ENCODE measurements around the gene ACTBL2. TPM values are rescaled to one million over a fixed set of nuclear protein-coding genes. Genes with fewer than 3 reads are reported as not detected.
"Not testable (repeated sequence)": the region's sequence is repeated elsewhere in the genome, so short reads cannot be mapped to it uniquely, and the experiment has no call there.

ACTBL2 gene
- total RNA-seq (2014; rRNA removed; shearing (Covaris generic)) = 6.7 and 7.0 TPM in 2 replicates

DNA sequence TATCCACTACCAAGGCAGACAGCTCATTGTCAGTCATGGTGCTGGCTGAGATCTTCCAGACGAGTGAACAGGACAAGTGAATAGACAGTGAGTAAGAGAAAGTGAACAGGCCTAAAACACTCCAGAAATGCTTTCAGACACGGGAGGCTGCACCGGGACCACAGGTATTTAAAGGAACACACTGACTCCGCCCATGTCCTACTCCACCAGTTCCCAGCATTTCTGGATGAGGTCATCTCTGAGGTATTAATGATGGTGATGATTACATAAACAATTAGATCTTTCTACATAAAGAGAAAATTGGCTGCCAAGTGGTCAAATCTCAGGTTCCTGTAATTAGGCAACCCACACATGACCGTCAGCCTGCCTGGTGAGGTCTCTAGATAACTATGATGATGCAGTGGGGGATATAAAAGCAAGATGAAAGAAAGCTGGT, at the start of gene ACTBL2:
ACTBL2 (minus strand) TSS at position 141 of the 436 bp plus-strand sequence; CDS start at position 37, 104 bp downstream.
- peak; percentile 76 for DNase-seq (ENCODE audit: low spot score)

DNA sequence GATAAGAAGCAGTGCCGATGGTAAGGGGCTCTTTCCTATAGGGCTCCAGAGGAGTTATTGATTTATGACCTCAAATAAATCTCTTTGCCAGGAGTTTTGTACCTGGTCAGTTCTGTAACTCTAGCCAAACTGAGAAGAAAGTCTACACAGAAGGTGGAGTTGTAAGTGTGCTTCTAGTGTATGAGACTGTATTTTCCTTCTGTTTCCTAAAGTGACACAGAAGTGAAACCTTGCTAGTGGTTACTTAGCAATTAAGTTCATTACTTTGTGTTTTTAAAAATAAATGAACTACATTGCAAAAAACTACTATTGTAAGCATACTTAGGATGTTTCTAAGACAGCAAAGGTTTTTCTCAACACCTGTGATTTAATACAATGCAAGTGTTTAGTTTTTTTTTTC, 48.7 kb upstream of the ACTBL2 start:
- no peak for DNase-seq (ENCODE audit: low spot score)

DNA sequence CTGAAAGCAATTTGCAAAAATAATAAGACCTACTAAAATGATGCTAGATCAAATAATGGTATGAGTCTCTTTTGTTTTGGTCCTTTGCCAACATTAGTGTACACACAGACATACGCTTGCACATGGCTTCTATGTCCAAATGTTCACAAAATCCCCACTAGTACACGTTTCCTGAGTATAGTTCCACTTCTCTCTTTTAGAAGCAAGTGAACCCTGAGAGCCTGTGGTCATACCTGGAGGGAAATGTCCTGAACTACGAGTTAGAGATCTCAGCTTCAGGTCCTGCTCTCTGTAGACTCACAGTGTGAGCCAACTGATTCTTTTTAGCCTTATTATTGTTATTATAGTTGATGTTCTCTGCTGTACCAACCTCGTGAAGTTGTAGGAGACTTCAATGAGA, 47.3 kb upstream of the ACTBL2 start:
- DNase-seq (ENCODE audit: low spot score) = no peak

DNA sequence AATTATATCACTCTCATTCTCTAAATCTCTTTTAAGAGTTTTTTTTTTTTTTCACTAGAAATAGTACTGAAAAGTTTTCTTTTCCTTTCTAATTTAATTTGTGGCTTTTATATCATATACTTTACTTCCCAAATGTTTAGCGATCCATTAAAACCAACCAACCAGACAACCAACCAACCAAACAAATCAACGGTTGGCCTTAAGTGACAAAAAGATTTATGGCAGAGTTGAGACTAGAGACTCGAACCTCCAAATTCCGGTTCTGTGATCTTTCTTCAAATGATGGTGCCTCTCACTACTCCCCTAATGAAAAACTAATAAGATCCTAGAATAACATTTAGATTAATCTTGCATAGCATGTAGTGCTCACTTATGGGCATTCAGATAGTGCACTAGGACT, 45.3 kb upstream of the ACTBL2 start:
- no peak for DNase-seq (ENCODE audit: low spot score)

DNA sequence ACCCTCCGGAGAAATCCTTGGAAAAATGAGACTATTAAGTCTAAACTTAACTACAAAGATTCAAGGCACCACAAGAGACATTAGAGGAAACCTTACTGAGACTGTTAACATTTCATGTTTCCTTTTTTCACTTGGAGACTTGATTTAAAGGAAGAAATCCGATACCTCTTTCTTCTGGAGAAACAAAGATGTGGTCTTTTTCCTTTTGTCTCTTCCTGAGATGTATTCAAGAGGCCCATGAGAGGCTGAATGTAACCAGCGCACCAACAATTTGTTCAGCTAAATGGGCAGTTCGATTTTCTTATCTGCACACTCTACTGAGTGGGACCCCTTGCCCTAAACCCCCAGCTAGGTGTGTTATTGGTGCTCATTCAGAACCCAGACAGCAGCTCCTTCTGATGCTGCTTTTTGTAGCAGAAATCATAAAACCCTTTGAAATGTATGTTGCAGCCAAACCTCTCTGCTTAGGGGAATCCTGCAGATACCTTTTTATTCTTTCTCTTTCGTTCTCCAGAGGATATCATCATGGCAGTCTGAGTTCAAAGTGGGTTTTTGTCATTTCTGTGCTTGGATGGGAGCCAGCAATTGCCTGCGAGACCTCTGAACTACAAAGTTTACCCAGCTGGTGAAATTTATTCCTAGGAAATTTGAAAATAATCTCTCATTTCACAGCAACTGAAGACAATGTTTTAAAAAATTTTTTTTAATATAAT, 41.9 kb upstream of the ACTBL2 start:
- no peak for DNase-seq (ENCODE audit: low spot score)

DNA sequence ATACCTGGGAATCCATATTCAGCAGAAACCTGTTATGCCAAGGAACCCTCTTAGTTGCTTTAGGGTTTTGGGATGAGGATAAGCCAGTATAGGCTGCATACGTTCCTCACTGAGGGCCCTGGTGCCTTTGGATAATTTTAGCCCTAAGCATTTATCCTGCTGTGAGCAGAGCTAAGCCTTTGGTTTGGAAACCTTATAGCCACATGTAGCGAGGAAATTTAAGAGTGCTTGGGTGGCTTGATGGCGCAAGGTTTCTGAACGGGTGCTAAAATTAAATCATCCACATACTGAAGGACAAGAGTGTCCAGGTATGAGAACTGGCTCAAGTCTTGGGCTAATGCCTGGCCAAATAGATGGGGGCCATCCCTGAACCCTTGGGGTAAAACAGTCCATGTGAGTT, 39.9 kb upstream of the ACTBL2 start:
- DNase-seq (ENCODE audit: low spot score) = not testable (repeated sequence)

DNA sequence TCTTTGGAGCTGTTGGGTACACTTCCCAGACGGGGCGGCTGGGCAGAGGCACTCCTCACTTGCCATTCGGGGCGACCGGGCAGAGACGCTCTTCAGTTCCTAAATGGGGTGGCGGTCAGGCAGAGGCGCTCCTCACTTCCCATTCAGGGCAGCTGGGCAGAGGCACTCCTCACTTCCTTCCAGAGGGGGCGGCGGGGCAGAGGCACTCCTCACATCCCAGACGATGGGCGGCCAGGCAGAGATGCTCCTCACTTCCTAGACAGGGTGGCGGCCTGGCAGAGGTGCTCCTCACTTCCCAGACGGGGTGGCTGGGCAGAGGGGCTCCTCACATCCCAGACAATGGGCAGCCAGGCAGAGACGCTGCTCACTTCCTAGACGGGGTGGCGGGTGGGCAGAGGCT, 35.8 kb upstream of the ACTBL2 start:
- not testable (repeated sequence) for DNase-seq (ENCODE audit: low spot score)

DNA sequence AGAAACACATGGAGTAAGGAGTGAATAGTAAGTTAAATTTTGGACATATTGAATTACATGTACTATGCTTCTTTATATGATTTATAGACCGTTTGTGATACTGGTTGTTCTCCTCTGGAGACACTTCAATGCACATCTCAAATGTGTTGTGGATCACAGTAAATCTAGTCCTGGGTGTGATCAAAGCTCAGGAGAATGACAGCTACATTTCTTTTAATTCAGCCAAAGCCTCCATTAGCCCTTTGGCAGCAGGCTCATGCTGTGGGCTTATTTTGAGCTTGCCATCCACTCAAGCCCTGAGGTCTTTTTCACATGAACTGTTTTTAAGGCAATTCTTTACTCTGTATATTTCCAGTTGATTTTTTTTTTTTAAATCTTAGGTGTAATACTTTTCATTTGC, 34.6 kb upstream of the ACTBL2 start:
- no peak for DNase-seq (ENCODE audit: low spot score)

DNA sequence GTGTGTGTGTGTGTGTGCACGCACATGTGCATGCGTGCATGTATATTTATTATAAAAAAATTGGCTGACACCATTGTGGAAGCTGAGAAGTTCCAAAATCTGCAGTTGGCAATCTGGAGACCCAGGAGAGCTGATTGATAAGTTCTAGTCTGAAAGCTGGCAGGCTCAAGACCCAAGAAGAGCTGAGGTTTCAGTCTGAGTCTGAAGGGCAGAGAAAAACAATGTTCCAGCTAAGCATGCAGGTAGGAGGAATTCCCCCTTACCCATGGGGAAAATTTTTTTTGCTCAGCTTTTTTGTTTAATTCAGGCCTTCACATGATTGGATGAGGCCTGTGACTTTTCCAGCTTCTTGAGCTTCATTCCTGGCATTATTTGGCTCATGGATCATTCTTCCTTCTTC, 31.2 kb upstream of the ACTBL2 start:
- no peak for DNase-seq (ENCODE audit: low spot score)

DNA sequence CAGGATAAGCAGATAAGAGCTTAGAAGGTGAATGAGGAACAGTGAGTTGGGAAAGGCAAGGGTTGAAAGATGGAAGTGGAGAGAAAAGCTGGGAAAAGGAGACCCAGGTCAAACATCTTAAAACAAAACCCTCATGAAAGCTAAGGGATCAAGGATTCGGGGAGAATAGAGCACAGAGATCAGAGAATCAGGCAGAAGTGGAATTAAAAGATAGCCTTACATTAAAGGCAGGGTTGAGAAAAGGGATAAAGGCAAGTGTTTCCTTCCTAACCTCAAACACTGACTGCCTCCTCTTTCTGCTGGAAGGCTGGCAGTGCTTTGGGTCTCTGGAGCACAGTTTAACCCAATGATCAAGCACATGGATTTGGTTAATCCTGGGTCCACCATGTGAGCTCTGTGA, 28.7 kb upstream of the ACTBL2 start:
- DNase-seq (ENCODE audit: low spot score) = no peak

DNA sequence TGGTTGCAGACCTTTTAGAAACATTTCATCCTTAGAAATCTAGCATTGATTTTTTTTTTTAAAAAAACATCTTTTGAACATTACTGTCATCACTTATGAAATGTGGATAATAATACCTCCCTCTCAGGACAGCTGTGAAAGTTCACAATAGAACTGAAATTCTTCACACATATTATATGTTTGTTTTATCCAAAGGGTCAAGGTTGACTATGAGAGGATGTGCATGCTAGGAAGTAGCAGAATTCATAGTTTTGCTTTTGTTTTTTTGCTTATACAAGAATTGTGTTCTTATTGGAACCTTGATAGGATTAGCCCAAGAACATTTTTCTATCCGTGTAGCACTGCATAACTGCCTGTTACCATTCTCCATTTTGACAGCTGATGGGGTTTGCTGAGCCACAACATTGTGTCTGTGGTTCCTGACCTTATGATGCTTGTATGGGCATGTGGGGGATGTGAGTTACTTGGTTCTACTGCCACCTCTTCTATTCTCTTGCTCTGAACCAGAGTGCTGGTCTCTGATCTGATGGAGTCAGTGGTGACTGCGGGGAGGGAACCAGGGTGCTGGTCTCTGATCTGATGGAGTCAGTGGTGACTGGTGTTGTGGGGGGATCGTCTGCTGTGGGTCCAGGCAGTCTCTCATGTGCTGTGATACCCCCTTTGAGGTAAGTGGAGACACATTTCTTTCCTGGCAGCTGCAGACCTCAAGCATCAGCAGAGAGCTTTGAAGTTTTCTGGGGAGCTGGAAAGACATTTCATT, 27.1 kb upstream of the ACTBL2 start:
- no peak for DNase-seq (ENCODE audit: low spot score)

DNA sequence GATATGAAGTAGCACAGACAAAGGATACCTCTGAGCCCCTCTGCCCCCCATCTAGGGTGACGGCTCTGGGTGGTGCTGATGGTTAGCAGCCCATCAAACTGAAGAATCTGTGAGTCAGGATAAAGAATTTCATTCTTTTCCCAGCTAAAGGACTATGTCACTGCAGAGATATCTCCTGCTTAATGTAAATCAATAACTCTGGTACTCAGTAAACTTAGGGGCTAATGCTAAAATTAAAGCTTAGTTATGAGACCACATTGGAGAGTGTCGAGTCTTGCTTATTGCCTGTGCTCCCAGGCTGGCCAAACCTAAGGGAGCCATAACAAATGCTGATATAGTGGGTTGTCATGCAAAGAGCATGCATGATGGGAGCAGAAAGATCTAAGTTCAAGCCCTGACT, 25.6 kb upstream of the ACTBL2 start:
- DNase-seq (ENCODE audit: low spot score) = no peak

DNA sequence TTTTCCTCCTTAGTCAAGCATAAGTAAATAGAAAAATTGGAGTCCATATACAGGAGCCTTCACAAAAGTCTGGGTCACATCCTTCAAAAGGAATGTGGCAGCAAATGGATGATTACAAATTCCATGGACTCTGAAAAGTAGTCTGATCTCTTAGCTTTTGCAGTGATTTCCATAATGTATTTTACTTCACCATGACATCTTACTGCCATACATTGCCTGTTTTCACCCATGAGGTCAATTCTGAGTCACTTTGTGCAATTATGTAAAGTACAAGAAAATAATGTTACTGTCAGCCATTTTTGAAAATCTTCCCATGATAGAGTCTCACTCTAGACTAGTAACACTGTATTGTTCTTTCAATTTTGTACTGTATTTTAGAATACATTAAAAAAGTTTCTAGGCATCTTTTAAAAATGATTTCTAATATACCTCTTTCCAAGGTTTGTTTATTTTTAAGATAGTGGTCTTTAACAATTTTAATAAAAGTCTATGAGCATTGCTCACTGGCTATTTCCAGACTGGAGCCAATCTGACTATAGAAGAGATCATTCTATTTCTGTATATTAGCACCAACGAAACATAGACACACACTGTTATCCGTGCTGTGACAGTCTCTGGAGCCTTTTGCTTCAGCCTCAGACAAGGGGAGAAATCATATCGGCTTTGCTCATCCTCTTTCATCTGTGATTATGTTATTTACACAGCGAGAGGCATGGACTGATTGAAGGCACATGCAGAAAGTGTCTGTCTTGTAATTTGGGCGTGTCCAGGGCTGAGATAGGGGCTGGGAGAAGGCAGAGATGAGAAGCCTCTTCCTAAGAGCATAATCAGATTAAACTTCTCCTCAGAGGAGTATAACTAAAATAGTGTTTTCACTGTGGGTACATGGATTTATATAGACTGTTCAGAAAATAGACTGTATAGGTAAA, 22.9 kb upstream of the ACTBL2 start:
- DNase-seq (ENCODE audit: low spot score) = no peak

DNA sequence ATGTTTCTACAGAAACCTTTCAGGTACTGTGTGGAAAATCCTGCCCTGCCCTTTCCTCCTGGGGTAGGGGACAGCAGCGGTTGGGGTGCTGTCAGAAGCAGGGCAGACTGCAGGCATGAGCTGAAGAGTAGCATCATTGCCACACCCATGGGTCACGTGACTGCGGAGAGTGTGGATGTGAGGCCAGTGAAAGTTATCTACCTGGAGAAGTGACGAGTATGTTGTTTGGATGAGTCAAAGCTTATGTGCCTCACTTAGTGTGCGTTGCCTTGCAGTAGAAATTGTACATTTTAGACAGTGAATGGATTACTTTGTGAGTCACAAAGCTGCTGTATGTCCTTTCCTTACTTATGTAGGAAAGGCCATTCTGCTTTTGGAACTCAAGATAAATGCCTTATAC, 21.7 kb upstream of the ACTBL2 start:
- DNase-seq (ENCODE audit: low spot score) = no peak

DNA sequence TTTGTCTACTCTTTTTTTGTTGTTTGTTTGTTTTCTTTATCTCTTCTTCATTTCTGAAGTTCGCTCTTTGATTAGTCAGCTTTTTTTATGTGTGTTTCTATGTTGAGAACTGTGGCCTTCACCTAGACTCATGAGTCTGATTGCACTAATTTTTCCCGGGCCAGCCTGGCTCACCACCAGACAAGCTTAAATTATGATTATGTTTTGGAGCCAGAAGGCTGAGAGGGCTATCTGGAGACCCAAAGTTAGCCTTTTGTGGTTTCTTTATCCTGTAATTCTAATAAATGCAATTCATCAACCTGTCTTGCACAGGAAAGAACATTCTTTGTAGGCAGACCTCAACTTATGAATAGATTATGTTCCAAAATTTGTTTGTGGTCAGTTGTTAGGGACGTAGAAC, 20.8 kb upstream of the ACTBL2 start:
- DNase-seq (ENCODE audit: low spot score) = peak; percentile 19

DNA sequence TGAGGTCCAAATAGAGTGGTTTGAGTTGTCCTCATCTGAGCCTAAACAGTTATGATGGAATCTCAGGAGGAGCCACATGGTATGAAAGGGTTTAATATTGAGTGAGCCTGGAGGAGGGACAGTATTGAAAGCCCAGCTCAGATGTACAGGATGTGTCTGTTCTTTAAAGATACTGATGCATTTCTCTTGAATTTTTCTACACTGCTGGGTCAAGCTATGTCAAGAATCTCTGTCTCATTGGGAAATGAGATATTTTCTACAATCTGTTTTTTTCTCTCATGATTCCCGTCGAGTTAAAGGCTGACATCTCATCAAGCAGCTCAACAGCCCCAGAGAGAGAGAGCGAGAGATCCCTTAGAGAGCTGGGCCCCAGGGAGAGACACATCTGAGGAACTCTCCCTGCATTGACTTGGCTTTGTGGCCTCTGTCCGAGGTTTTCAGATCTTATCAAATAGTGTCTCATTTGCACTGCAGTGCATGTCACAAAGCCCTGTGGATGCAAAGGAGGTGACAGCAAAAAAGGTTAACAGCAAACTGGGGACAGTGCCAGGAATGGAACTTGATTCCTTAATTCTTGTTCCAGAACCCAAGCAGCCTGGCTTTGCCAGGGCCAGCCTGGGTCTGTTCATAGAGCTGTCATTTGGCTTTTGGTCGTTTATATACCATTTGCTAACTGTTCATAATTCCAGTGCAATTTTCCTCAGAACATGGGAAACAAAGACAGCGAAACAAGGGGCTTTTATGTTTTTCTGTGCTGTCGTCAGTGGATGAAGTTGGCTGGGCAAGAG, 19.0 kb upstream of the ACTBL2 start:
- no peak for DNase-seq (ENCODE audit: low spot score)

DNA sequence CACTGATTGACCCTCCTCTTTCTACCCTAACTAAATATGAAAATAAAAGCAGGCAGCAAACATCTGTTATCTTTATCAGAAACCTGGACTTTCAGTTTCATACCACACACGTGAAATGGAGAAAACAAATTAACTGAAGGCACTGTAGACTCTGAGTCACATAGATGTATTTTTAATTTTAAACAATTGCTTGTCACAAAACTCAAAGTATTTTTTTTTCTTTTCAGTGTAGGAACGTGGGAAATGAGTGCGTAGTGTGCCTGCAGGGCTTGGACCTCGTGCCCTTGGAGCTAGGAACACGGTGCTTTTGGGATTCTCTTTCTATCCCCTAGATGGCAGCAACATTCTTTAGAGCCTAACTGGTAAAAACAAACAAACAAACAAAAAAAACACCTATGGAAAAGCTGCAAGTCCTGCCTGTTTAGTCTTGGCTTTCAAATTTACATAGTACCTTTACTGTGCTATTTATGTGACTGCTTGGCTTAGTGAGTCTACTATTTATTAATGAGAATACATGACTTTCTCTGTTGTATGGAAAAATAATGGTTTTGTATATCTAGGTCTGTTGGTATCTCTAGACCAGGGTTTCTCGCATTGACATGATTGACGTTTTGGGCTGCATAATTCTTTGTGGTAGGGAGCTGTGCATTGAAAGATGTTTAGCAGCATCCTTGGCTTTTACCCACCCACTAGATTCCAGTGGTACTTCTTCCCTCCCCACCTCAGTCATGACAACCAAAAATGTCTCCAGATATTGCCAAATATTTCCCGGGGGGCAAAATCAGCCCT, 16.8 kb upstream of the ACTBL2 start:
- peak; percentile 70 for DNase-seq (ENCODE audit: low spot score)

DNA sequence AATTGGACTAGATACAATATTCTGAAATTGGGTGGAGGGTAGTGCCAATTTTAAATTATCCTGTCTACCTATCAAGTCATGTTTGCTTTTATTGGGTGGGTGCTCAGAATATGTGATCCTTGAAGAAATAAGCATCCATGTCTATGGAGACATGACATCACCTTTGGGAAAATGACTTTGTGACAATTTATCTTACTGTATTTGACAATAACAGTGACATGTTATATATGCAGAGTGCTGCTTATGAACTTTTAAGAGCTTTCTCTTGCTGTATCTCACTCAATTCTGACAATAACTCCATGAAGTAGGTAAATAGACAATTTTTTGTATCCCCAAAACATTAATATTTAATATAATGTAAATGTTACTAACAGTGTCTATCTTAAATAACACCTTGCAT, 15.1 kb upstream of the ACTBL2 start:
- no peak for DNase-seq (ENCODE audit: low spot score)

DNA sequence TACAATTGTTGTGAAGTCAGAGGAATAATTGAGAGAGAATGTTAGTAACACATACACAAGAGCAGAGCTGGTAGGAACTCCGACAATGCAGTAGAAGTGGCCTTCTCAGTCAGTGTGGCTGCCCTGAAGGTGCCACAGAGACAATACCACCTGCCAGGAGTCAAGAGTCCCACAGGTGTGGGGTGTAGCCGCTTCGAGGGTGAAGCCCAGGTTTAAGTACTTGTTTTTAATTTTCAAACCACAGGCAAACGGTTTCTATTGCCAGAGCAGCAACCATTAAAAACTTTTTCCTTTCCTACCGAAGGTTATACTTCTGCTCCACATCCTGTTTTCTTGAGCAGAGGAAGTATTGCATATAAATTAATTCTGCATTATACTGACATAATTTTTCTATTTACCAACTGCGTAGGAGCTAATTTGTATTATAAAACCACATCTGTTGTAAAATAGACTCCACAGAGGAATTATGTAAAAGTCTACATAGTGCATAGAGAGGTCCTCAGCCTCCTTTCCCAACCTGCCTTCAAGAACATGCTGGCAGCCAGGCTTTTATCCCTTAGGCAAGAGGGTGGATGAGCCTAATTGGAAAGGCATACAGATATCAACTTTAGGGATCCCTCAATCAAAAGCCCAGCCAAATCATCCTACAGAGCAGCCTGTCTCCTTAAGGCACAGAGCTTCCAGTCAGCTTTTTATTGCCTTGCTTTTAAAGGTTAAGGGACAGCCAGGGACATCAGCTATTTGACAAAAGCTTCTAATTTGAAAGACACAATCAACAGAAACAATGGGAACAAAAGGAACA, 12.9 kb upstream of the ACTBL2 start:
- no peak for DNase-seq (ENCODE audit: low spot score)
